HK-2 (cell line): Measurements from ENCODE around the gene PYGO2.

Experiments
- DNase-seq: peaks from one replicate; pipeline ENCODE4 v3.0.0-alpha.2; 2018; ENCODE audit not compliant: unreplicated experiment

Gene PYGO2

GRCh38 chr1:154960446-154961136 lies 991 bp downstream of the PYGO2 start:
- no peak for DNase-seq

GRCh38 chr1:154959426-154959780 lies 2.2 kb downstream of the PYGO2 start:
- no peak for DNase-seq

- DNase-seq: no peak
Observed at GRCh38 chr1:154958681-154959425, 2.7 kb downstream of the PYGO2 start.

- DNase-seq: no peak
Observed at GRCh38 chr1:154958036-154958435, 3.5 kb downstream of the PYGO2 start.

GRCh38 chr1:154957091-154957657 lies 4.4 kb downstream of the PYGO2 start:
- DNase-seq: no peak

- DNase-seq: no peak
Observed at GRCh38 chr1:154956544-154956941, 5.0 kb downstream of the PYGO2 start.

GRCh38 chr1:154955718-154956543 lies 5.7 kb downstream of the PYGO2 start, which contains the start of gene PBXIP1:
Gene PBXIP1 (minus strand): TSS chr1:154956099. CDS start chr1:154953721, 2,378 bp downstream.
- DNase-seq: peak; percentile 80

GRCh38 chr1:154955039-154955717 lies 6.4 kb downstream of the PYGO2 start:
- no peak for DNase-seq

GRCh38 chr1:154954541-154954940 lies 7.0 kb downstream of the PYGO2 start:
- DNase-seq: no peak

GRCh38 chr1:154953611-154954038 lies 8.0 kb downstream of the PYGO2 start:
- no peak for DNase-seq

GRCh38 chr1:154952664-154953063 lies 8.9 kb downstream of the PYGO2 start:
- DNase-seq: no peak

- DNase-seq: no peak
Observed at GRCh38 chr1:154951901-154952657, 9.5 kb downstream of the PYGO2 start.

GRCh38 chr1:154948079-154948478 lies 13.5 kb downstream of the PYGO2 start:
- DNase-seq: no peak

- no peak for DNase-seq
Observed at GRCh38 chr1:154945962-154946850, 15.4 kb downstream of the PYGO2 start.

GRCh38 chr1:154945160-154945961 lies 16.2 kb downstream of the PYGO2 start:
- DNase-seq: no peak

- no peak for DNase-seq
Observed at GRCh38 chr1:154944401-154945159, 17.0 kb downstream of the PYGO2 start.

- peak; percentile 18 for DNase-seq
Observed at GRCh38 chr1:154943649-154944400, 17.8 kb downstream of the PYGO2 start.
